K562 (cell line): Measurements from ENCODE around the gene HES6. TPM values are rescaled to one million over a fixed set of nuclear protein-coding genes. Genes with fewer than 3 reads are reported as not detected.

Source experiments
- BRD9 ChIP-seq: fragments of 450-650 bp; IDR thresholded peaks from 2 replicates; pipeline ENCODE4 v1.6.1; 2018; ENCODE audit warnings: low read depth; ENCODE audit not compliant: partially characterized antibody
- CEBPB ChIP-seq: fragments of 450-650 bp; IDR thresholded peaks from 2 replicates; pipeline ENCODE4 v1.6.1; 2016; ENCODE audit warnings: missing genetic modification characterization, missing compliant biosample characterization
- CGGBP1 ChIP-seq: fragments of 250-450 bp; sonication (Bioruptor Pico); IDR thresholded peaks from 2 replicates; pipeline ENCODE4 v1.9.0; 2021; ENCODE audit warnings: mild to moderate bottlenecking
- CHCHD3 ChIP-seq: fragments of 250-450 bp; sonication (Bioruptor Pico); IDR thresholded peaks from 2 replicates; pipeline ENCODE4 v2.1.2; 2022; ENCODE audit warnings: mild to moderate bottlenecking
- ELF4 ChIP-seq: fragments of 450-650 bp; formaldehyde crosslinking; IDR thresholded peaks from 2 replicates; pipeline ENCODE4 v1.4.0; 2022; ENCODE audit warnings: missing genetic modification characterization
- FOXP1 ChIP-seq: sonication (generic); formaldehyde crosslinking; IDR thresholded peaks from 2 replicates; pipeline ENCODE4 v1.8.0; 2022; ENCODE audit warnings: mild to moderate bottlenecking, missing genetic modification reagents
- HDAC3 ChIP-seq: fragments of 450-650 bp; IDR thresholded peaks from 2 replicates; pipeline ENCODE4 v1.6.1; 2018; ENCODE audit warnings: borderline replicate concordance, mild to moderate bottlenecking, moderate library complexity; ENCODE audit not compliant: partially characterized antibody
- HMG20B ChIP-seq: fragments of 250-450 bp; sonication (Bioruptor Pico); IDR thresholded peaks from 2 replicates; pipeline ENCODE4 v1.5.0; 2021; ENCODE audit warnings: mild to moderate bottlenecking
- IFI16 ChIP-seq: fragments of 250-450 bp; sonication (Bioruptor Pico); IDR thresholded peaks from 2 replicates; pipeline ENCODE4 v2.1.2; 2022; ENCODE audit warnings: mild to moderate bottlenecking, inconsistent platforms
- JUN ChIP-seq, 2 experiments: sonication (generic) in 1 of 2; formaldehyde crosslinking in 1 of 2; IDR thresholded peaks; 2 replicates each; pipeline versions ENCODE4 v1.6.1 to v1.8.0; 2012 to 2022; ENCODE audit warnings: borderline replicate concordance in 2 of 2, mild to moderate bottlenecking in 2 of 2, improper control_type of control experiment in 1 of 2, low read depth in 1 of 2, low read length in 1 of 2, missing genetic modification reagents in 1 of 2
- KDM2B ChIP-seq: fragments of 250-450 bp; sonication (Bioruptor Pico); IDR thresholded peaks from 2 replicates; pipeline ENCODE4 v1.8.0; 2021; ENCODE audit warnings: mild to moderate bottlenecking, moderate library complexity
- KLF13 ChIP-seq: fragments of 450-650 bp; IDR thresholded peaks from 2 replicates; pipeline ENCODE4 v1.6.1; 2016; ENCODE audit warnings: missing genetic modification characterization, low read depth, mild to moderate bottlenecking, missing compliant biosample characterization, moderate library complexity, borderline replicate concordance
- MECOM ChIP-seq: fragments of 250-450 bp; sonication (Bioruptor Pico); IDR thresholded peaks from 2 replicates; pipeline ENCODE4 v1.8.0; 2022; ENCODE audit warnings: inconsistent platforms
- MYC ChIP-seq, 2 experiments: fragments of 250-450 bp in 1 of 2; sonication (Bioruptor Pico) in 1 of 2; IDR thresholded peaks; 2 replicates each; pipeline versions ENCODE4 v1.5.1 to v1.6.1; 2012 to 2021; ENCODE audit warnings: low read depth in 2 of 2, borderline replicate concordance in 1 of 2, improper control_type of control experiment in 1 of 2, low read length in 1 of 2, mild to moderate bottlenecking in 1 of 2, moderate library complexity in 1 of 2
- PHB2 ChIP-seq: fragments of 450-650 bp; IDR thresholded peaks from 2 replicates; pipeline ENCODE4 v1.6.1; 2017; ENCODE audit warnings: low read depth
- PML ChIP-seq: IDR thresholded peaks from 2 replicates; pipeline ENCODE4 v1.6.1; 2012; ENCODE audit warnings: low read length, inconsistent platforms
- POLR2AphosphoS5 ChIP-seq: IDR thresholded peaks from 2 replicates; pipeline ENCODE4 v1.6.1; 2011; ENCODE audit warnings: mild to moderate bottlenecking, low read depth, low read length, moderate library complexity; ENCODE audit not compliant: control insufficient read depth, insufficient read depth
- POLR3A ChIP-seq: IDR thresholded peaks from 2 replicates; pipeline ENCODE4 v1.6.1; 2011; ENCODE audit warnings: borderline replicate concordance, mild to moderate bottlenecking, moderate library complexity; ENCODE audit not compliant: insufficient read length, insufficient read depth; ENCODE audit errors: extremely low read depth
- RNF2 ChIP-seq: sonication (generic); IDR thresholded peaks from 2 replicates; pipeline ENCODE4 v1.6.1; 2016
- SLC30A9 ChIP-seq: fragments of 250-450 bp; sonication (Bioruptor Pico); IDR thresholded peaks from 2 replicates; pipeline ENCODE4 v1.8.0; 2022; ENCODE audit warnings: mild to moderate bottlenecking, moderate library complexity
- SNAPC5 ChIP-seq: fragments of 250-450 bp; sonication (Bioruptor Pico); IDR thresholded peaks from 2 replicates; pipeline ENCODE4 v1.8.0; 2021; ENCODE audit warnings: moderate library complexity, mild to moderate bottlenecking, inconsistent platforms
- STAT5A ChIP-seq: IDR thresholded peaks from 2 replicates; pipeline ENCODE4 v1.6.1; 2012; ENCODE audit warnings: low read length, inconsistent platforms, borderline replicate concordance
- SUPT5H ChIP-seq: fragments of 450-650 bp; IDR thresholded peaks from 2 replicates; pipeline ENCODE4 v1.6.1; 2016
- ZNF121 ChIP-seq: sonication (generic); formaldehyde crosslinking; conservative IDR thresholded peaks from 2 replicates; pipeline ENCODE4 v1.8.0; 2022; ENCODE audit warnings: missing genetic modification reagents
- ZNF23 ChIP-seq: fragments of 250-450 bp; sonication (Bioruptor Pico); IDR thresholded peaks from 2 replicates; pipeline ENCODE4 v1.4.0; 2020; ENCODE audit warnings: mild to moderate bottlenecking
- polyA plus RNA-seq, 8 experiments: library from polyadenylated mRNA; depleted of rRNA in 4 of 8; stranded (reverse) in 5 of 8; unstranded in 3 of 8; fragments of >200 nt; fragmentation: Nextera tagmentation in 2 of 8; fragmentation: Illumina TruSeq in 1 of 8; extraction: Ambion mirVana in 2 of 8; extraction: Trizol in 1 of 8; gene quantifications; 2 replicates each; pipeline versions ENCODE4 v1.2.1 to v1.2.3, GENCODE V29; 2011 to 2014; ENCODE audit warnings: inconsistent platforms in 1 of 8, missing spikeins in 1 of 8
- total RNA-seq, 7 experiments: library from RNA; depleted of rRNA in 6 of 7; stranded (reverse); fragments of >200 nt in 6 of 7; fragmentation: Illumina TruSeq in 2 of 7; extraction: Trizol in 2 of 7; gene quantifications; 2 replicates each; pipeline versions ENCODE4 v1.2.1 to v1.2.3, GENCODE V29; 2011 to 2021; ENCODE audit warnings: low replicate concordance in 1 of 7
- TF ChIP-seq, protein P1 (sequence below): sonication (generic); formaldehyde crosslinking; IDR thresholded peaks from 2 replicates; pipeline ENCODE4 v1.9.0; 2022; ENCODE audit warnings: mild to moderate bottlenecking, missing genetic modification reagents
- TF ChIP-seq, protein P2 (sequence below): fragments of 250-450 bp; sonication (Bioruptor Pico); IDR thresholded peaks from 2 replicates; pipeline ENCODE4 v1.5.1; 2021; ENCODE audit warnings: mild to moderate bottlenecking

HES6 gene
- total and polyA plus RNA-seq, 9 of the 15 experiments (the other 6 are each of a cell fraction or from before 2014, with no cell fraction given), result 6.2 to 133 (median 29.2) TPM

GRCh38 chr2:238238766-238239542 lies 884 bp downstream of the HES6 start (continued):
- TF ChIP-seq FOXP1 (CRISPR knock-in tag) (peak; percentile 99), POLR2AphosphoS5 (no peak), RNF2 (peak; percentile 95), CEBPB (no peak), SNAPC5 (CRISPR knock-in tag) (no peak), MECOM (CRISPR knock-in tag) (no peak), ZNF23 (CRISPR knock-in tag) (no peak), PHB2 (no peak), POLR3A (no peak), HMG20B (CRISPR knock-in tag) (no peak), KLF13 (tag) (no peak), CHCHD3 (no peak), IFI16 (CRISPR knock-in tag) (no peak), PML (no peak), CGGBP1 (CRISPR knock-in tag) (no peak), MYC (IDR thresholded peaks at IDR 0.05; ENCODE audit: low read depth, low read length) (peak; percentile 91), MYC (CRISPR knock-in tag; IDR thresholded peaks at IDR 0.05; ENCODE audit: borderline replicate concordance, low read depth) (peak; percentile 72; the same call in 1 of the 2 replicates), JUN (IDR thresholded peaks at IDR 0.05; ENCODE audit: borderline replicate concordance, low read depth, low read length) (no peak; the same call in 1 of the 2 replicates), JUN (CRISPR knock-in tag; IDR thresholded peaks at IDR 0.05; ENCODE audit: borderline replicate concordance) (peak; percentile 96), ZNF121 (peak; percentile 54; the same call in 1 of the 2 replicates), SLC30A9 (no peak), ELF4 (CRISPR knock-in tag) (no peak), SUPT5H (no peak), HDAC3 (no peak), BRD9 (no peak), STAT5A (no peak), KDM2B (CRISPR knock-in tag) (no peak)
- TF ChIP-seq, protein P1, sequence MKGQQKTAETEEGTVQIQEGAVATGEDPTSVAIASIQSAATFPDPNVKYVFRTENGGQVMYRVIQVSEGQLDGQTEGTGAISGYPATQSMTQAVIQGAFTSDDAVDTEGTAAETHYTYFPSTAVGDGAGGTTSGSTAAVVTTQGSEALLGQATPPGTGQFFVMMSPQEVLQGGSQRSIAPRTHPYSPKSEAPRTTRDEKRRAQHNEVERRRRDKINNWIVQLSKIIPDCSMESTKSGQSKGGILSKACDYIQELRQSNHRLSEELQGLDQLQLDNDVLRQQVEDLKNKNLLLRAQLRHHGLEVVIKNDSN (CRISPR knock-in tag), result peak; percentile 74
- TF ChIP-seq, protein P2, sequence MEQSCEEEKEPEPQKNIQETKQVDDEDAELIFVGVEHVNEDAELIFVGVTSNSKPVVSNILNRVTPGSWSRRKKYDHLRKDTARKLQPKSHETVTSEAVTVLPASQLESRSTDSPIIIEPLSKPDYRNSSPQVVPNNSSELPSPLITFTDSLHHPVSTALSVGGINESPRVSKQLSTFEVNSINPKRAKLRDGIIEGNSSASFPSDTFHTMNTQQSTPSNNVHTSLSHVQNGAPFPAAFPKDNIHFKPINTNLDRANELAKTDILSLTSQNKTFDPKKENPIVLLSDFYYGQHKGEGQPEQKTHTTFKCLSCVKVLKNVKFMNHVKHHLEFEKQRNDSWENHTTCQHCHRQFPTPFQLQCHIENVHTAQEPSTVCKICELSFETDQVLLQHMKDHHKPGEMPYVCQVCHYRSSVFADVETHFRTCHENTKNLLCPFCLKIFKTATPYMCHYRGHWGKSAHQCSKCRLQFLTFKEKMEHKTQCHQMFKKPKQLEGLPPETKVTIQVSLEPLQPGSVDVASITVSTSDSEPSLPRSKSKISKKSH (CRISPR knock-in tag), result no peak
